Keratinocyte (primary cell): ENCODE data around the gene ARL14EPL.

Source experiments
- EZH2 ChIP-seq: IDR thresholded peaks from one replicate; pipeline ENCODE4 v1.6.1; 2012; ENCODE audit warnings: inconsistent platforms, mild to moderate bottlenecking, low read length, moderate library complexity
- TF ChIP-seq, protein P1 (sequence below), 3 experiments: IDR thresholded peaks in 1 of 3; conservative IDR thresholded peaks in 1 of 3; optimal IDR thresholded peaks in 1 of 3; 2 replicates in 2 of 3; 3 replicates in 1 of 3; pipeline versions ENCODE3 to v1.5.1; 2011; ENCODE audit warnings: low read length in 3 of 3, mild to moderate bottlenecking in 3 of 3, moderate library complexity in 2 of 3, control low read depth in 1 of 3, inconsistent platforms in 1 of 3; ENCODE audit not compliant: insufficient read depth in 2 of 3; ENCODE audit errors: extremely low read depth in 1 of 3

DNA sequence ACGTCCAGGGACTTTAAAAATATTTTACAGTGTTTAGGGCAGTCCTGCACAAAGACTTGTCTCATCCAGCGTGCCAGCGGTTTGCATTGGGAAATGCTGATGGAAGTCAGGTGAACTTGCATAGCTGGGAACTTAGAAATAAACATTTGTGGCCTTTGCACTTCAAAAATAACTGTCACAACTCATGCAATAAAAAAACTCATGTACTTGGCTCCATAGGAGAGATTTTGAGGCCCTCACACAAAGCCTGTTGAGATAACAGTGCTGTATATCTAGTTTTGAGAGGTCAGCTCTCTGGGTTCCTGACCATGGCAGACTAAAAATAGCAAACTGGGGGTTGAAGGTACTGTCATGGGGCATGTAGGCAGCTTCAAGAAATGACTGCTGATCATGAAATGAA is 58.0 kb downstream of the ARL14EPL start:
- TF ChIP-seq, protein P1, sequence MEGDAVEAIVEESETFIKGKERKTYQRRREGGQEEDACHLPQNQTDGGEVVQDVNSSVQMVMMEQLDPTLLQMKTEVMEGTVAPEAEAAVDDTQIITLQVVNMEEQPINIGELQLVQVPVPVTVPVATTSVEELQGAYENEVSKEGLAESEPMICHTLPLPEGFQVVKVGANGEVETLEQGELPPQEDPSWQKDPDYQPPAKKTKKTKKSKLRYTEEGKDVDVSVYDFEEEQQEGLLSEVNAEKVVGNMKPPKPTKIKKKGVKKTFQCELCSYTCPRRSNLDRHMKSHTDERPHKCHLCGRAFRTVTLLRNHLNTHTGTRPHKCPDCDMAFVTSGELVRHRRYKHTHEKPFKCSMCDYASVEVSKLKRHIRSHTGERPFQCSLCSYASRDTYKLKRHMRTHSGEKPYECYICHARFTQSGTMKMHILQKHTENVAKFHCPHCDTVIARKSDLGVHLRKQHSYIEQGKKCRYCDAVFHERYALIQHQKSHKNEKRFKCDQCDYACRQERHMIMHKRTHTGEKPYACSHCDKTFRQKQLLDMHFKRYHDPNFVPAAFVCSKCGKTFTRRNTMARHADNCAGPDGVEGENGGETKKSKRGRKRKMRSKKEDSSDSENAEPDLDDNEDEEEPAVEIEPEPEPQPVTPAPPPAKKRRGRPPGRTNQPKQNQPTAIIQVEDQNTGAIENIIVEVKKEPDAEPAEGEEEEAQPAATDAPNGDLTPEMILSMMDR (optimal IDR thresholded peaks at IDR 0.05 in 1 of 3, IDR thresholded peaks at IDR 0.05 in 1 of 3, conservative IDR thresholded peaks at IDR 0.05 in 1 of 3; ENCODE audit: extremely low read depth in 1 of 3, insufficient read depth in 2 of 3, low read length in 3 of 3) = no peak
- no peak for TF ChIP-seq EZH2
